HG03108 (cell line): ENCODE results near the gene GGT6.

Source experiments
- ATAC-seq: cut with Tn5 transposase; IDR thresholded peaks from one replicate; pipeline ENCODE4 v1.9.1; 2021; ENCODE audit warnings: moderate library complexity; ENCODE audit not compliant: unreplicated experiment

The GGT6 gene

GRCh38 chr17:4527134-4527533 is 33.2 kb downstream of the GGT6 start:
- no peak for ATAC-seq

DNA sequence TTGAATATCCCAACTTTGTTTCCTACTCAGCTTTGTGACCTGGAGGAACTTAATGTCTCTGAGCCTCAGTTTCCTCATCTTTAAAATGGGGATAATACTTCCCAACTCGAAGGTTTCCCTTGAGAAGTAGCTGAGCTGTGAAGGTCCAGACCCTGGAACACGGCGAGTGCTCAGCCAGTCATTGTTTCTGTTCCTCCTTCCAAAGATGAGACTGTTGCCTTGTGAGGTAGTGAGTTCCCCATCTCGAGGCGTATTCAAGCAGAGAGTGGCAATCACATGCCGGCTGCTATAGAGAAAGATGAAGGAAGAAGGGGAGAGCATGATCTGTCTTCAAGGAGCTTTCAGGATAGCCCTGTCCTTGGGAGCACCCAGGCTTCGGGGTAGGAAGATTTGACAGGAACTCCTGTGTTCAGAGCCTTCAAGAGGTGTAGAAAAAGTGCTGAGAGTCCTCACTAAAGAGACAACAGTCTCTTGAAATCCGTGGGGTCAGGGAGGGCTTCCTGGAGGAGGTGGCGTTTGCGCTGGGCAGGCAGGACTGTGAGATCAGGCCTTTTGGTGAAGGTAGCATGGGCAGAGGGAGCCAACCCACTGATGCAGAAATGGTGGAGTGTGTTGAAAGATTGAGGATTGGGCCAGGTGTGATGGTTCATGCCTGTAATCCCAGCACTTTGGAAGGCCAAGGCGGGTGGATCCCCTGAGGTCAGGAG is 34.5 kb downstream of the GGT6 start:
- ATAC-seq, result no peak

DNA sequence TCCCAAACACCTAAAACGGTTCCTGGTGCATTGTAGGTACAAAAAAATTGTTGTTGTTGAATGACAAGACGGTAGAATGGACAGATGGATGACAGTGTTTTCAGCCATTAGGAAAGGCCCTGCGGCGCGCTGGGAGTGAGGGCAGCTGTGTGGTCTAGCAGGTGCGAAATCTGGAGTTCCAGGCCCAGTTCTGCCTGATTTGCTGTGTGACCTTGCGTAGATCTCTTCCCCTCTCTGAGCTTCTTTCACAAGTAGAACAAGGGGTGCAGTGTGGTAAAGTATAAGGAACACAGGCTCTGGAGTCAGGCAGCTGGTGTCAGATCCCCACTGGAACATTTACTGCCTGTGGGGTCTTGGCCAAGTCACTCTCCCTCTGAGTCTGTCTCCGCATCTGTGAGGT is 36.4 kb downstream of the GGT6 start:
- ATAC-seq, result no peak

DNA sequence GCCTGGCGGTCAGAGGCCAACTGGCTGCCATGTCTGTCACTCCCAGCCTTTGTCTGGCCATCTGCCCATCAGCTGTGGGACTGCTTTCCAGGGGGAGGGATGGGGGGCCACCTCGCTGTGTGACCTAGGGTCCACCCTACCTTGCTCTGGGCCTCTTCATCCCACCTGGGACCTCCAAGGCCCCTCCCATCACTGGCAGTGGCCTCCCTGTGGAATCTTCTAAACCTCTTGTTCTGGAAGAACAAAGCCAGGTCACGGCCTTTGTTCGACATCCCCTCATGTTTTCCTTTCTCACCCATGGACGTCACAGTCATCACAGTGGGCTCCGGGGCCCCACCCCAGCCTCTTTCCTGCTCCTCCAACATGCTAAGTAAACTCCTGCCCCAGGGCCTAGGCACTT is 37.7 kb downstream of the GGT6 start:
- no peak for ATAC-seq

- no peak for ATAC-seq
These were observed 39.3 kb downstream of the GGT6 start for GRCh38 chr17:4520894-4521600.

- no peak for ATAC-seq
These were observed 40.1 kb downstream of the GGT6 start for GRCh38 chr17:4520060-4520893.

- ATAC-seq, result no peak
These were observed 41.0 kb downstream of the GGT6 start for GRCh38 chr17:4519361-4519788.

- no peak for ATAC-seq
These were observed 41.5 kb downstream of the GGT6 start for GRCh38 chr17:4518901-4519300.

DNA sequence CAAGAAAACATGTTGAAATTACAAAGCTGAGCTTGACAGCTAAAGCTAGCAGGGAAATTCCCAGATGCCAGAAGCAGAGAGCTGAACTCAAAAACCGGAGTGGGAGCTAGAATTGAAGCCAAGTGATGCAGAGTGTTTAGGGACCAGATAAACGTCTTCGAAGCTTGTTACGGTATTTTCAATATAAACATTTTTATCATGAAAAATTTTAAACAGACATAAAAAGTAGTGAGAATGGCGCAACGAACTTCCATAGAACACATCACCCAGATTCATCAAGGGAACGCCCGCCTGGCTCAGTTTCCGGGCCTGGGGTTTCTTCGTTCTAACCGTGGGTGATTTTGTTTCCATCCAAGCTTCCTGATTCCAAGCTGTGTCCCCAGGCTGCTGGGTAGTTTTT is 43.6 kb downstream of the GGT6 start:
- no peak for ATAC-seq

DNA sequence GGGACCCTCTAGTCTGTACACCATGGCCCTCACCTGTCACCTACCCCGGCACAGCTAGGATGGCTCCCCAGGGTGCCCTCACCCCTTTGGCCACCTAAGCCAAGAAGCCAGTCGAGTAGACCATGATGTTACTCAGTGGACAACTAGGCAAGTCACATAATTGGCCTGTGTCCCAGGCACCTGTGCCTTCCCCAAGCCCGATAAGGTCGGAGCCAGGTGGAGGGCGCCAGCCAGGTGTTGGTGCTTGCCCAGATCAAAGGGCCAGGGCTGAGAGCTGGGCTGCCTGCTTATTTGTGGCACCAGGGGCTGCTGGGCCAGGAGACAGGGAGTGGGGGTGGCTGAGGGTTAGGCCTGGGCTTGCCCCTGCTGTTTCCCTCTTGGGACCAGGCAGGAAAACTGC is 44.9 kb downstream of the GGT6 start:
- no peak for ATAC-seq

DNA sequence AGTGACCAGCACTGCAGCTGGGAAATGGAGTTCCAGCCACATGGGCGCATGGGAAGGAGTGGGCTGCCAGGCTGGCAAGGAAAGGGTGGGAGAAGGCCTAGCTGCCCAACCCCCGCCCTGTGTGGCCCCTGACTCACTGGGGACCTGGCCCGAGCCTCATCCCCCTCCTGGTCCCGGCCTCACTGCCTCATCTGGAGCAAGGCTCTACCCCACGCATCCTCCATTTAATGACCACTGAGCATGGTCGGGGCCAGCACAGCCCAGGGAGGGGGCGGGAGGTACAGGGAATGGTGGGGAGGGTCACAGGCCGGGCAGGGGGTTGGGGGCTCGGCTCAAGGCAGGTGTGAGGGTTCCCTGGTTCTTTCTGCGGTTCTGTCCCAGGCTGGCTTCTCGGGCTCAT is 45.6 kb downstream of the GGT6 start:
- no peak for ATAC-seq

DNA sequence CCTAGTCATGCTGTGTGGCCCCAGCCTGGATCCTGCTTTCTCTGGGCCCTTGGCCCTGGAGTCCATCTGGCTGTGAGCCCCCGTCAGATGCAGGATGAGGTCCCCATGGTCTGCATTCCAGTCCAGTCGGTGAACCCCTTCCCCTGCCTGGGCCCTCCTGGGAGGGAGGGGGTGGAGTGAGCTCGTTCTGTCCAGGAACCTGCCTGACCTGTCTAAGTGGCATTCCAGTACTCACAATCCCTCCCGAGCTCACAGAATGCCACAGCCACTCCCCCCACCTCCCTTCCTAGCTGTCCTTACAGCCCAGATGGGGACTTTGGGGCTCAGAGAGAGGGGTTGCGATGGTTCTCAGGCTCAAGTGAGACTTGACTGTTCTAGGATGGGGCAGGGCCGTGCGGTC is 46.2 kb downstream of the GGT6 start:
- ATAC-seq, result no peak

- no peak for ATAC-seq
These were observed 47.0 kb downstream of the GGT6 start for GRCh38 chr17:4513113-4514032.

DNA sequence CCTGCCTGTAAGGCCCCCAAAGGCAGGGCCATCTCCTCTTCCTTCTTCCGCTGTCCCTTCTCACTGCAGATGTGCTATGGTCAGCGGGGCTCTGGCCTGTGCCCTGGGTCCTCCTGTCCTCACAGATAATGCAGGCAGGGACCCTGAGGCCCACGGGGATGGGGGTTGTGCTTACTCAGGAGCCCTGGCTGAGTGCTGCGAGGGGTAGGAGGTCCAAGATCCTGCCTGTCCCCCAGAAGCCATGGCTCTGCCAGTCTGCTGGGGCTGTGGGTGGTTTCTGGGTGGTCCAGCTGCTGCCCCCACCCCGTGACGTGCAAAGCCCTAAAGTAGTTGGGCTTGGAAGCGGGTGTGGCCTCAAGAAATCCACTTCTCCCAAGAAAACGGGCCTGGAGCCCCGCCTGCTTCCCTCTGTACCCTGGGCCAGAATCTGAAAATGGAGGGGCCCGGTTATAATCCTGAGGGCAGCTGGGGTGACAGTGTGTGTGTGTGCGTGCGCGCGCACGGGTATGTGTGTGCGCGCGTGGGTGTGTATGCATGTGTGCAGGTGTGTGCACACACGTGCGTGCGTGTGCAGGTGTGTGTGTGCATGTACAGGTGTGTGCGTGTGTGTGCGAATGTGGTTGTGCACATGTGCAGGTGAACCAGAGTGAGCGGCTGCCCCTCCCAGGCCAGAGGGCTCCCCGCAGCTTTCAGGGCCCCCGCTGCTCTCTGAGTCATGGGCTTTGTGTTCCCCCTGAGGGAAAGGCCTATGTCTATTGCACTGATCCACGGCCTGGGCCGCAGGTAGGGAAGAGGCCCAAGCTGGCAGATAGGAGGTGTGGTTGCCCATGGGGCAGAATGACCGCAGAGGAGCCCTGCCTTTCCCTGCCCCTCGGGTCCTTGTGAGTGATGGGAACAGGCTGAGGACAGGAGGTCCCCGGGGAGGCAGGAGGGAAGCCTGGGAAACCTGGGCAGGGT is 47.9 kb downstream of the GGT6 start:
- ATAC-seq, result no peak

DNA sequence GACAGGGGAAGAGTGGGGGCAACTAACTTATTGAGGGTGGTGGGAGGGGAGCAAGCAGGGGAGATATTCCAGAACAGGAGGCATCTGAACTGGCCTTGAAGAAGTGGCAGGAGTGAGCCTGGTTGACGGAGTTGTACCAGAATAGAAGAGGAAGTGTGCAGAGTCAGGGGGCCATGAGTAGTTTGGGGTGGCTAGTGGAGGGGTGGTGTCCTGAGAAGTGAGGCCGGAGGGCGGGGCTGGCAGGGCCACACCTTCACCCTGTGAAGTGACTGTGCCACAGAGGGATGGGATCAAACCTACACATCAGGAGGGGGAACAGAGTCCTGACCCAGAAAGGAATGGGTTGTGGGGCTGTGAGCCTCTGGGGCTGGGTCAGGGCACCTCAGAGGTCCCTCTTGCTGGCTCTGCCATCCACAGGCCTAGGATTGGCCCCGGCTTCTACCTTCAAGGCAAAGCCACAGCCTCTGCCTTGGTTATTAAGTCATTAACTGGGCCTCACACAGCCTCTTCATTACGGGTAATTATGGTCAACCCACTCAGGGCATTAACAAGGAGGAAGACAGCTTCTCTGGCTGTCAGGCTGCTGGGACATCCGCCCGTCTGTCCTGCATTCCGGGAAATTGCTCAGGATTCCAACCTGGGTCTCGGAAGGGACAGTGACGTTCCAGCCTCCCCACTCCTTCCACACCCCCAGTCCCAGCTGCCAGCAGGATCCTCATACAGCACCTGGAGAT is 49.0 kb downstream of the GGT6 start:
- no peak for ATAC-seq

- ATAC-seq, result no peak
These were observed 49.8 kb downstream of the GGT6 start for GRCh38 chr17:4510618-4510941.

DNA sequence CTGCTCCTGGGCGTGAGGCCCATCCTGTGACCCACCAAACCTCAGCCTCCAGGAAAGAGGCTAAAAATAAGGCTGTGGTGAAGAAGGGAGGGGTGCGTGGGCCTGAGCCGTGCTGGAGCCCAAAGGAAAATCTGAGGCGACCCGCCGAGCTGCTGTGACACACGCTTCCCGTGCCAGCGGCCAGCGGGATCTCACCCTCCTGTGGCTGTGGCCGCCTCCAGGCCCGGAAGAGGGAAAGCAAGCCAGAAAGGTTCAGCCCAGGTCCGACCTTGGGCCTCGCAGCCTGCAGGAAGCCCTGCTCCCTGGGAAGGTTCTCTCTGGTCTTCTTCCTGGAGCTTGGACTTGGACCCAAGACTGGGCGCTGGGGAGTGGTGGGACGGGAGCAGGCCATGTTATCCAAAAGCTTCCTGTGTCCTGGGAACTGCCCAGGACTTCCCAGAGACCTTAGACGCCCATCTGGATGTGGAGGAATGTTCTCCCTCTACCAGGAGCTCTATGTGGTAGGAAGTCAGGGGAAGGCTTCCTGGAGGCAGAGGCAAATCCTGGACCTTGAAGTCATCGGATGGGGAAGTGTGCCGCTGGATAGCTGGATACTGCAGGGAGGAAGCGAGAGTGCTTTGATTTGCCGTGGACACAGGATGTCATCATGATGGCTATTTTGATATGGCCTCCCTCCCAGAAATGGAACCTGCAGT is 50.3 kb downstream of the GGT6 start:
- ATAC-seq, result no peak

DNA sequence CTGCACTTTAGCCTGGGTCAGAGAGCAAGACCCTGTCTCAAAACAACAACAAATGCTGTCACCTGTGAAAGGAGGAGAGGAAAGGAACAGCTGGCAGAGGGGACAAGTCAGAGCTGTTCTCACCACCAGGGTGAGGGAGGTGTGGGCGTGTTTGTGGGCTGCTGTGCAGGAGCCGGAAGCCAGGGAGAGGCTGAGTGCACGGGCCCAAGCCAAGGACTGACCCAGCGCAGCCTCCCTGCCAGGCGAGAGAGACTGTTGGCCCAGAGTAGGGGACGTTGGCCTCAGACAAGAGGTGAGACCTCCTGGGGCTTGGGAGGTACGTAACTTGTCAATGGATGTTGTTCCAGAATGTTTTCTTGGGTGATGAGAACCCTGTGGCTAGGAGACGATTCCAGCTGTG is 51.0 kb downstream of the GGT6 start:
- no peak for ATAC-seq

DNA sequence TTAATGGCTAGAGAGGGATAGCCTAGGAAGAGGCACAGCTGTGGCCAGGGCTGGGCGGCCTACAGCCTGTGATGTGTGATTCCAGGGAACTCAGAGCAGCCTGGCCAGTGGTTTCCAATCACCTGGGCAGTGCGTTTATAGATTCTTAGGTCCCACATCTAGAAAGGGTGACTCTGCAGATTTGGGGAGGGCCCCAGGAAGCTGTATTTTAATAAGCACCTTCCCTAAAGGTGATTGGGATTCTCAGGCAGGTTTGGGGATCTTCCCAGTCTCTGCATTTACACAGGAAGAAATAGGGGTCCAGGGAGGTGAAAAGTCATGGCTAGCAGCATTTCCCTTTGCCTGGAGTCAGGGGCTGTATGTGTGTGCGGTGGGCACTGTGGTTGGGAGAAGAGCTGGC is 52.2 kb downstream of the GGT6 start:
- ATAC-seq, result no peak
